ENCODE measurements around the gene GSX2. TPM values are rescaled to one million over a fixed set of nuclear protein-coding genes. Genes with fewer than 3 reads are reported as not detected.

The GSX2 gene
- total RNA-seq, 2 experiments from 2014 or later = not detected

DNA sequence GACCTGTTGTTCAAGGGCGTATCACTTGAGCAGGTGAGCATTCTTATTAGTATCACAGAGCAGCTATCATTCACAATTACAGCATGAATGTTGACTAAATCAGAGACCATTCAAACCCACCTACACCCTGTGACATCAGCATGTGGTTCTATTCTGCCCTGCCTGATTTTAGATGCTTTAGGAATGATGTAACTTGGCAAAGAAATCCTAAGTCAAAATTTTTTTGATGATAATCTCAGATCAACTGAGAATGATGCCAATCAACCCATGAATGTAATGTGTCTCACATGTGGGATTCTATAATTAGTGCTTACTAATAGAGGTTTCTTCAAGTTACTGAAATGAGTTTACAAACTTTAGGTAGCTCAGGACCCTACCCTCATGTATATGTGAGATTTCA, 22.2 kb upstream of the GSX2 start:
- POLR2A ChIA-PET = no interaction called here
- DNase-seq (no peak), ATAC-seq (ENCODE audit: poor library complexity) (no peak)
- Histone ChIP-seq H3K4me3 (ENCODE audit: low read length) (no peak overlapping the region), H3K36me3 (ENCODE audit: insufficient read depth, low read length) (no peaks in the 10 kb centered on the region), H3K27me3 (ENCODE audit: control insufficient read depth in 1 of 2, insufficient read depth in 2 of 2, low read length in 2 of 2) (no peaks in the 10 kb centered on the region), H3K27ac (ENCODE audit: low read depth in 1 of 2, low read length in 2 of 2) (no peak overlapping the region), H3K4me1 (ENCODE audit: insufficient read depth, low read length) (no peaks in the 10 kb centered on the region), H3K9me3 (ENCODE audit: control insufficient read depth in 1 of 2, insufficient read depth in 1 of 2, low read length in 2 of 2) (no peaks in the 10 kb centered on the region)
- intact Hi-C loops (cut with DNase I, micrococcal nuclease) = no loop called here
- Mint-ChIP-seq H3K36me3 (ENCODE audit: low read depth) (no peaks in the 10 kb centered on the region), H3K27ac (no peak overlapping the region), H3K9me3 (no peaks in the 10 kb centered on the region), H3K4me1 (ENCODE audit: low read depth) (no peaks in the 10 kb centered on the region), H3K27me3 (peaks cover 34% of the 10 kb centered on the region), H3K4me3 (no peak overlapping the region)
- CTCF ChIA-PET = no interaction called here
- TF ChIP-seq, protein P1, sequence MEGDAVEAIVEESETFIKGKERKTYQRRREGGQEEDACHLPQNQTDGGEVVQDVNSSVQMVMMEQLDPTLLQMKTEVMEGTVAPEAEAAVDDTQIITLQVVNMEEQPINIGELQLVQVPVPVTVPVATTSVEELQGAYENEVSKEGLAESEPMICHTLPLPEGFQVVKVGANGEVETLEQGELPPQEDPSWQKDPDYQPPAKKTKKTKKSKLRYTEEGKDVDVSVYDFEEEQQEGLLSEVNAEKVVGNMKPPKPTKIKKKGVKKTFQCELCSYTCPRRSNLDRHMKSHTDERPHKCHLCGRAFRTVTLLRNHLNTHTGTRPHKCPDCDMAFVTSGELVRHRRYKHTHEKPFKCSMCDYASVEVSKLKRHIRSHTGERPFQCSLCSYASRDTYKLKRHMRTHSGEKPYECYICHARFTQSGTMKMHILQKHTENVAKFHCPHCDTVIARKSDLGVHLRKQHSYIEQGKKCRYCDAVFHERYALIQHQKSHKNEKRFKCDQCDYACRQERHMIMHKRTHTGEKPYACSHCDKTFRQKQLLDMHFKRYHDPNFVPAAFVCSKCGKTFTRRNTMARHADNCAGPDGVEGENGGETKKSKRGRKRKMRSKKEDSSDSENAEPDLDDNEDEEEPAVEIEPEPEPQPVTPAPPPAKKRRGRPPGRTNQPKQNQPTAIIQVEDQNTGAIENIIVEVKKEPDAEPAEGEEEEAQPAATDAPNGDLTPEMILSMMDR (IDR thresholded peaks at IDR 0.05) = no peak

DNA sequence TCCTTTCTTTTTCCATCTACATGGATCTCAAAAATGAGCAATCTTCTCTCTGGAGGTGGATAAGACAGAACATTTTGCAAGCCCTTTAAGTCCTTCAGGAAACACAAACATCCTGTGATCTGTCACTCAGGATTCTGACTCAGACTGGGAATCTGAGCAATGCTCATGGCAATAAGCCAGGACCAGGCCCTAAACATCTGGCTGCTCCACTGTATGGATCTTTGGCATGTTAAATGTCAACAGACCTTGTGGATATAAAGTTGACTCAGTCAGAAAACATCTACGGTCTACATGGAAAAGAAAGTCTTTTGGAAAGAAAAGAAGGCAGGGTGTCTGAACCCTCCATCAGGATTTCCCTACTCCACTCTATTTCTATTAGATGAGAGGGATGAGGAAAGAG, 17.8 kb upstream of the GSX2 start:
- intact Hi-C loops (cut with DNase I, micrococcal nuclease) = no loop called here
- POLR2A ChIA-PET = no interaction called here
- Mint-ChIP-seq H3K4me1 (ENCODE audit: low read depth) (no peaks in the 10 kb centered on the region), H3K27ac (no peak overlapping the region), H3K27me3 (peaks cover 25% of the 10 kb centered on the region), H3K9me3 (no peaks in the 10 kb centered on the region), H3K4me3 (no peak overlapping the region), H3K36me3 (ENCODE audit: low read depth) (no peaks in the 10 kb centered on the region)
- Histone ChIP-seq H3K4me3 (ENCODE audit: low read length) (no peak overlapping the region), H3K36me3 (ENCODE audit: insufficient read depth, low read length) (no peaks in the 10 kb centered on the region), H3K27me3 (ENCODE audit: control insufficient read depth in 1 of 2, insufficient read depth in 2 of 2, low read length in 2 of 2) (no peaks in the 10 kb centered on the region), H3K4me1 (ENCODE audit: insufficient read depth, low read length) (no peaks in the 10 kb centered on the region), H3K9me3 (ENCODE audit: control insufficient read depth in 1 of 2, insufficient read depth in 1 of 2, low read length in 2 of 2) (no peaks in the 10 kb centered on the region), H3K27ac (ENCODE audit: low read depth in 1 of 2, low read length in 2 of 2) (no peak overlapping the region)
- CTCF ChIA-PET = no interaction called here
- DNase-seq (no peak), ATAC-seq (ENCODE audit: poor library complexity) (no peak)
- TF ChIP-seq, protein P1 (IDR thresholded peaks at IDR 0.05) = no peak

DNA sequence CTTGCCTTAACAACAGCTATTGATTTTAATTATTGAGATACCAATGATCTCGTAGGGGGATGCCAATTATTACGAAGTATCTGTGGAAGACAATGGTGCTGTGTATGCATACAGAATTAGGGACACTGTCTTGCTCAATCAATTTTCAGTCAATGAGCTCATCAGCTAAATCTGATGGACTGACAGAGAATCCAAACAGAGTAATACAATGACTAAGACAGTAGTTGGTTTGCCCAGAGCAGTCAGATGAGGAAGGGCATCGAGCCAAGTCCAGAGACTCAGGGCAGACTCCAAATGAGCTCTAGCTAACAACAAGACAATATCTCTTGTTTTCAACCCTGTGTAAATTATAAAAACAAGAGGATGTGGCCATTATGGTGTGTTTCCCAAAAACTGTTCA, 14.7 kb upstream of the GSX2 start:
- H3K9me3 ChIP-seq (ENCODE audit: control insufficient read depth in 1 of 2, insufficient read depth in 1 of 2, low read length in 2 of 2) = no peaks in the 10 kb centered on the region
- CTCF ChIA-PET = no interaction called here
- H3K4me1 Mint-ChIP-seq (ENCODE audit: low read depth) = no peaks in the 10 kb centered on the region
- no peaks in the 10 kb centered on the region for H3K36me3 ChIP-seq (ENCODE audit: insufficient read depth, low read length)
- no peaks in the 10 kb centered on the region for H3K27me3 ChIP-seq (ENCODE audit: control insufficient read depth in 1 of 2, insufficient read depth in 2 of 2, low read length in 2 of 2)
- no peaks in the 10 kb centered on the region for H3K36me3 Mint-ChIP-seq (ENCODE audit: low read depth)
- no peak overlapping the region for H3K4me3 ChIP-seq (ENCODE audit: low read length)
- H3K27ac ChIP-seq (ENCODE audit: low read depth in 1 of 2, low read length in 2 of 2) = no peak overlapping the region
- DNase-seq (no peak), ATAC-seq (ENCODE audit: poor library complexity) (no peak)
- no peak overlapping the region for H3K27ac Mint-ChIP-seq
- no peaks in the 10 kb centered on the region for H3K9me3 Mint-ChIP-seq
- H3K27me3 Mint-ChIP-seq = peaks cover 16% of the 10 kb centered on the region
- POLR2A ChIA-PET = interaction anchor here (0.6 kb wide), 1 partner anchor 26 kb away, joined by 3 read pairs; no protein-coding TSS in a partner anchor
- intact Hi-C loops (cut with DNase I, micrococcal nuclease) = no loop called here
- no peak overlapping the region for H3K4me3 Mint-ChIP-seq
- TF ChIP-seq, protein P1 (IDR thresholded peaks at IDR 0.05) = no peak
- no peaks in the 10 kb centered on the region for H3K4me1 ChIP-seq (ENCODE audit: insufficient read depth, low read length)
